Measurements from ENCODE around the gene MTMR4.

MTMR4 gene

DNA sequence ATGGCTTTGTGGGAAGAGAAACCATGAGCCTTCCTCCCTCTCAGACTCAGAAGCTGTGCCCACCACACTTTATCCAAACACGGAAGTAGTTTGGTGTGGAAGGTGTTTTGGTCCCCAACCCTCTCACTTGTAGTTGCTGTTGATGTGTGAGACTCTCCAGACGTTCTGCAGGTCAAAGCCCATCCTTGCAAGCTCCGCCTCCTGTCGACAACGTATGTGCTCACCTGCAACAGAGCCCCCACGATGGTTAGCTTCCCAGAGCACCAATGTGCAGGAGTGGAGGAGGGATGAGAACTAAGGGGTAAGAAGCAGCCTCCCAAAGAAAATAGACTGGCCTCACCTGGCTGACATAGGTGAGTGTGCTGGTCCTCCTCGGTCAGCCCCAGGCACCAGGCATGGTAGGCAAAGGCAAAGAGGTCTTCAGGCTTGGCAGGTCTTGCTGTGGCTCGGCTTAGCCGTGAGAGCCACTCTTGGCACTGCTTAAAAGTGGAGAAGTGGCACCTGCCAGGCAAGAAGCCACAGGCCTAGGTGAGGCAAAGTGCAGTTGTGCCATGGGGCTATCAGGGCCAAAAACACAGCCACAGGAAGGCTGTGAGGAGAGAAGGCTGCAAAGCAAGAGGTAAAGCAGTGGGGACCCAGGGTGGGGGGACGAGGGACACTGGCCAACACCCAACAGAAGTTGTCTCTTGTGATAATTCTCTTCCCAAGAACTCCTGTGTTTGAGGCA, 5.9 kb downstream of the MTMR4 start:
- H4K20me1 ChIP-seq (ENCODE audit: insufficient read depth, low read length) = no peaks in the 10 kb centered on the region
- no peak for DNase-seq
- peaks cover 30% of the 10 kb centered on the region for H3K4me1 ChIP-seq (ENCODE audit: low read length)
- TF ChIP-seq, protein P1, sequence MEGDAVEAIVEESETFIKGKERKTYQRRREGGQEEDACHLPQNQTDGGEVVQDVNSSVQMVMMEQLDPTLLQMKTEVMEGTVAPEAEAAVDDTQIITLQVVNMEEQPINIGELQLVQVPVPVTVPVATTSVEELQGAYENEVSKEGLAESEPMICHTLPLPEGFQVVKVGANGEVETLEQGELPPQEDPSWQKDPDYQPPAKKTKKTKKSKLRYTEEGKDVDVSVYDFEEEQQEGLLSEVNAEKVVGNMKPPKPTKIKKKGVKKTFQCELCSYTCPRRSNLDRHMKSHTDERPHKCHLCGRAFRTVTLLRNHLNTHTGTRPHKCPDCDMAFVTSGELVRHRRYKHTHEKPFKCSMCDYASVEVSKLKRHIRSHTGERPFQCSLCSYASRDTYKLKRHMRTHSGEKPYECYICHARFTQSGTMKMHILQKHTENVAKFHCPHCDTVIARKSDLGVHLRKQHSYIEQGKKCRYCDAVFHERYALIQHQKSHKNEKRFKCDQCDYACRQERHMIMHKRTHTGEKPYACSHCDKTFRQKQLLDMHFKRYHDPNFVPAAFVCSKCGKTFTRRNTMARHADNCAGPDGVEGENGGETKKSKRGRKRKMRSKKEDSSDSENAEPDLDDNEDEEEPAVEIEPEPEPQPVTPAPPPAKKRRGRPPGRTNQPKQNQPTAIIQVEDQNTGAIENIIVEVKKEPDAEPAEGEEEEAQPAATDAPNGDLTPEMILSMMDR (IDR thresholded peaks at IDR 0.05; ENCODE audit: low read length) = no peak
- TF ChIP-seq EZH2 (optimal IDR thresholded peaks at IDR 0.05; ENCODE audit: low read depth, low read length) (no peak), EZH2phosphoT487 (IDR thresholded peaks at IDR 0.05; ENCODE audit: low read length) (no peak)
- no peak overlapping the region for H3K27ac ChIP-seq (ENCODE audit: low read length)
- no peaks in the 10 kb centered on the region for H3K27me3 ChIP-seq (replicated peaks; ENCODE audit: insufficient read depth, low read length)
- H3K9me2 ChIP-seq (replicated peaks; ENCODE audit: insufficient read depth, low read length) = no peaks in the 10 kb centered on the region
- H3K36me3 ChIP-seq (replicated peaks; ENCODE audit: insufficient read depth, low read length) = peaks cover 19% of the 10 kb centered on the region
- no peak overlapping the region for H3K9ac ChIP-seq (ENCODE audit: low read length)
- no peaks in the 10 kb centered on the region for H3K9me3 ChIP-seq (replicated peaks; ENCODE audit: insufficient read depth, low read length)
- no peak overlapping the region for H2AFZ ChIP-seq (ENCODE audit: low read length)
- H3K4me2 ChIP-seq (ENCODE audit: low read depth, low read length) = no peak overlapping the region
- H3K79me2 ChIP-seq (ENCODE audit: low read length) = peaks cover 30% of the 10 kb centered on the region
- peaks cover 17% of the 10 kb centered on the region for H3F3A ChIP-seq (ENCODE audit: insufficient read depth, low read length)
- H3K4me3 ChIP-seq (ENCODE audit: low read length) = no peak overlapping the region

GRCh38 chr17:58507123-58507634, 7.3 kb downstream of the MTMR4 start:
- Histone ChIP-seq H3K4me2 (ENCODE audit: low read depth, low read length) (no peak overlapping the region), H3K4me1 (ENCODE audit: low read length) (peaks cover 23% of the 10 kb centered on the region), H3K27me3 (replicated peaks; ENCODE audit: insufficient read depth, low read length) (no peaks in the 10 kb centered on the region), H3K79me2 (ENCODE audit: low read length) (peaks cover 21% of the 10 kb centered on the region; the same call in 1 of the 2 replicates), H3K4me3 (ENCODE audit: low read length) (no peak overlapping the region), H3K9me3 (replicated peaks; ENCODE audit: insufficient read depth, low read length) (no peaks in the 10 kb centered on the region), H2AFZ (ENCODE audit: low read length) (no peak overlapping the region), H3K27ac (ENCODE audit: low read length) (no peak overlapping the region), H3F3A (ENCODE audit: insufficient read depth, low read length) (peaks cover 17% of the 10 kb centered on the region), H3K9ac (ENCODE audit: low read length) (no peak overlapping the region), H3K9me2 (replicated peaks; ENCODE audit: insufficient read depth, low read length) (no peaks in the 10 kb centered on the region), H4K20me1 (ENCODE audit: insufficient read depth, low read length) (no peaks in the 10 kb centered on the region), H3K36me3 (replicated peaks; ENCODE audit: insufficient read depth, low read length) (peaks cover 19% of the 10 kb centered on the region)
- DNase-seq = no peak
- TF ChIP-seq, protein P1 (IDR thresholded peaks at IDR 0.05; ENCODE audit: low read length) = no peak
- TF ChIP-seq EZH2phosphoT487 (IDR thresholded peaks at IDR 0.05; ENCODE audit: low read length) = no peak
- TF ChIP-seq EZH2 (optimal IDR thresholded peaks at IDR 0.05; ENCODE audit: low read depth, low read length) = no peak

GRCh38 chr17:58506354-58507080, 7.9 kb downstream of the MTMR4 start:
- Histone ChIP-seq H3K27ac (ENCODE audit: low read length) (no peak overlapping the region; the same call in 1 of the 2 replicates), H3K9me3 (replicated peaks; ENCODE audit: insufficient read depth, low read length) (no peaks in the 10 kb centered on the region), H3K4me2 (ENCODE audit: low read depth, low read length) (no peak overlapping the region), H3K9ac (ENCODE audit: low read length) (no peak overlapping the region), H3K27me3 (replicated peaks; ENCODE audit: insufficient read depth, low read length) (no peaks in the 10 kb centered on the region), H4K20me1 (ENCODE audit: insufficient read depth, low read length) (no peaks in the 10 kb centered on the region), H3K9me2 (replicated peaks; ENCODE audit: insufficient read depth, low read length) (no peaks in the 10 kb centered on the region), H3F3A (ENCODE audit: insufficient read depth, low read length) (peaks cover 17% of the 10 kb centered on the region), H3K4me1 (ENCODE audit: low read length) (peaks cover 23% of the 10 kb centered on the region), H3K36me3 (replicated peaks; ENCODE audit: insufficient read depth, low read length) (peaks cover 19% of the 10 kb centered on the region), H3K4me3 (ENCODE audit: low read length) (no peak overlapping the region), H3K79me2 (ENCODE audit: low read length) (peaks cover 17% of the 10 kb centered on the region; the same call in 1 of the 2 replicates), H2AFZ (ENCODE audit: low read length) (no peak overlapping the region)
- DNase-seq = no peak
- TF ChIP-seq EZH2 (optimal IDR thresholded peaks at IDR 0.05; ENCODE audit: low read depth, low read length) (no peak), EZH2phosphoT487 (IDR thresholded peaks at IDR 0.05; ENCODE audit: low read length) (no peak)
- TF ChIP-seq, protein P1 (IDR thresholded peaks at IDR 0.05; ENCODE audit: low read length) = no peak

All from MM.1S (cell line).